Stimulated activated CD4-positive, alpha-beta T cell treated with anti-CD3 and anti-CD28 coated beads, Interleukin-1b, Interleukin-23, amount 100 ng/mL, for 24 hours (primary cell): ENCODE measurements around the gene PNPLA7.
A peak's percentile ranks its signal among the peaks of the same experiment; 100 is the strongest.
"Not testable (repeated sequence)": the region's sequence is repeated elsewhere in the genome, so short reads cannot be mapped to it uniquely, and the experiment has no call there.

Experiments used
- DNase-seq, 4 experiments: peaks; one replicate each; pipeline ENCODE4 v3.0.0-alpha.2; 2020; ENCODE audit warnings: low read depth in 4 of 4, low spot score in 1 of 4

The PNPLA7 gene

GRCh38 chr9:137452761-137453642 lies 97.2 kb downstream of the PNPLA7 start:
- no peak for DNase-seq

GRCh38 chr9:137452006-137452760 lies 98.0 kb downstream of the PNPLA7 start:
- DNase-seq: no peak

- not testable (repeated sequence) for DNase-seq
Observed at GRCh38 chr9:137451264-137452005, 98.8 kb downstream of the PNPLA7 start.

- DNase-seq: not testable (repeated sequence)
Observed at GRCh38 chr9:137450539-137451222, 99.5 kb downstream of the PNPLA7 start.

- no peak for DNase-seq
Observed at GRCh38 chr9:137449931-137450538, 100.2 kb downstream of the PNPLA7 start.

- DNase-seq: no peak
Observed at GRCh38 chr9:137449081-137449844, 100.9 kb downstream of the PNPLA7 start.

- DNase-seq: no peak
Observed at GRCh38 chr9:137448602-137448962, 101.6 kb downstream of the PNPLA7 start.

- DNase-seq: no peak
Observed at GRCh38 chr9:137447722-137448601, 102.2 kb downstream of the PNPLA7 start.

- no peak for DNase-seq
Observed at GRCh38 chr9:137446851-137447471, 103.2 kb downstream of the PNPLA7 start.

GRCh38 chr9:137445930-137446431 lies 104.2 kb downstream of the PNPLA7 start:
- DNase-seq: no peak

GRCh38 chr9:137445275-137445807 lies 104.9 kb downstream of the PNPLA7 start:
- DNase-seq: peak; percentile 65 to 84 (median 80)

- no peak for DNase-seq
Observed at GRCh38 chr9:137444106-137444790, 106.0 kb downstream of the PNPLA7 start.

- no peak for DNase-seq
Observed at GRCh38 chr9:137441935-137442321, 108.3 kb downstream of the PNPLA7 start.

GRCh38 chr9:137441289-137441934 lies 108.8 kb downstream of the PNPLA7 start, which contains the start of gene ENTPD8:
TSS of gene ENTPD8 (minus strand) at chr9:137441357. CDS start at chr9:137438285, 3,072 bp downstream.
- DNase-seq: no peak

GRCh38 chr9:137439158-137439714 lies 111.0 kb downstream of the PNPLA7 start:
- no peak for DNase-seq

GRCh38 chr9:137438591-137439157 lies 111.5 kb downstream of the PNPLA7 start:
- no peak for DNase-seq
